Head of caudate nucleus (tissue), 42 donors: ENCODE data around the gene ZMAT5.
A peak's percentile ranks its signal among the peaks of the same experiment; 100 is the strongest.

Experiments used
- DNase-seq, 42 donors: peaks; one replicate each; pipeline versions ENCODE4 v3.0.0 to v3.0.0-alpha.2; 2020 to 2021; ENCODE audit warnings: mixed read lengths in 7 of 42
- intact Hi-C: fragments of 100-400 bp; cut with DNase I; formaldehyde crosslinking; loops from one replicate; pipeline ENCODE4 v1.15.0; 2022

The ZMAT5 gene

DNA sequence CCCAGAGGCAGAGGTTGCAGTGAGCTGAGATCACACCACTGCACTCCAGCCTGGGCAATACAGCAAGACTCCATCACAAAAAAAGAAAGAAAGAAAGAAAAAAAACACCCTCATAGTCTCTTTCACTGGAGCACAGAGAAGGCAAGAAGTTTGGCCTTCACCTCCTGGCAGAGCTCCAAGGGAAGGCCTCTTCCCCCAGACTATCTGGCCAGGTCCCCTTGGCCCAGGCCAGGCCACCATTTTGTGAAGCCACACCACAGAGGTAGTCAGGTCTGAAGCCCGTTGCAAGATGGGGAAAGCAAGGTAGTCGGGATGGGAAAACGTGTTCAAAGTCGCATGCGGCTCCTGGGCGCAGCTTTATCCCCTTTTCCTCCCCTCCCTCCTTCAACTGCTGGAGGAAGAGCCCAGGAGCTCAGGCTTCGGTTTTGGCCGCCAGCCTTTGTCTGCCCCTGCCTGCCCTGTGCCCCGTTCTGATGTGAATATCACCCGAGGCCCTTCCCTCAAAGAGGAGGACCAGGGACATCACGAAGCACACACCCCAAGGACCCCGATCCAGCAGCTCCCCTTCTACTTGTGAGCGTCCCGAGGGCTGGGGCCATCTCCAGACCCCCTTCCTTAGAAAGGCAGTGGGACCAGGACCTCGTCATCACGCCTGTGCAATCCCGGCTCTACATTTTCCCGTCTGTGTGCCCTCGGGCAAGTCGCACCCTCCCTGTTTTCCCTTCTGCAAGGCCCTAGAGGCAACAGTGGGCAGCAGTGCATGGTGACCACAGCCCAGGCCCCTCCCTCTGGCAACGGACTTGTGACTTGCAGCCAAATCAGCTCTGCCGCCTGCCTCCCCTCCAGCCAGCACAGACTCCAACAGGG, 29.3 kb downstream of the ZMAT5 start:
- peak in 30 of 42 donors; percentile 19 to 72 (median 36) for DNase-seq
- intact Hi-C loops = no loop called here

DNA sequence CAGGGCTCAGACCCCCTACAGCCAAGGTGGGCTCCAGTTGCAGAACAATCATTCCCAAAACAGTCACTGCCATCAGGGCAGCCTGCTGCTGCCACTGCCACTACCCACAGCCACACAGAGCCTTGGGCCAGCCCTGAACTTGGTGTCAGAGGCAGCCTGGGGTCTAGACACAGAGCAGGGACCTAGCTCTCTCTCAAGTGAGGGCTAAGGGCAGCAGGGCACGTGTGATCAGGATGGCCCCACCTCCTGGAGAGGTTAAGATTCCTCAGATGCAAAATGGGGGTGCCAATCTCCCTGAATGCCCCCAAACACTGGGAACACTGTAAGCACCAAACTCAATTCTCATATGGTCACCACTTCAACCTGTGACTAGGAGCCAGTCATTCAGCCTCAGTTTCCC, 31.4 kb downstream of the ZMAT5 start:
- intact Hi-C loops = no loop called here
- no peak for DNase-seq

DNA sequence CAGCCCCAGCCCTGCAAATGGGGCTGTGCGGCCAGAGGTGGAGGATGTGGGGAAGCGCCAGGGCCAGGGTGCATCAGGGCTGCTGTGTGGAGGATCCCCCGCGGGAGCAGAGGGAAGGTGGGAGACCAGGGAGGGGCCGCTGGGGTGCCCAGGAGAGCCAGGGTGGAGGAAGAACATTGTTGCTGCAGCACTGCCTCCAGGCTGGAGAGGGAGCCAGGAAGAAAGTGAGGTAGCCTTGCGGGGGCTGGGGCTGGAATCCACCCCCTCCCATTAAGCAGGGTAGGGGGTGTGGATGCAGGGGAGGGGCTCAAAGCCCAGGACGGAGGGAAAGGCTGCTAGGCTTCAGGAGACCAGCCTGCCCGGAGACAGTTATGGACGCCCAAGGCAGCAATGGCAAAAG, 32.0 kb downstream of the ZMAT5 start:
- peak in 3 of 42 donors; percentile 23 to 42 (median 24) for DNase-seq
- intact Hi-C loops = no loop called here

DNA sequence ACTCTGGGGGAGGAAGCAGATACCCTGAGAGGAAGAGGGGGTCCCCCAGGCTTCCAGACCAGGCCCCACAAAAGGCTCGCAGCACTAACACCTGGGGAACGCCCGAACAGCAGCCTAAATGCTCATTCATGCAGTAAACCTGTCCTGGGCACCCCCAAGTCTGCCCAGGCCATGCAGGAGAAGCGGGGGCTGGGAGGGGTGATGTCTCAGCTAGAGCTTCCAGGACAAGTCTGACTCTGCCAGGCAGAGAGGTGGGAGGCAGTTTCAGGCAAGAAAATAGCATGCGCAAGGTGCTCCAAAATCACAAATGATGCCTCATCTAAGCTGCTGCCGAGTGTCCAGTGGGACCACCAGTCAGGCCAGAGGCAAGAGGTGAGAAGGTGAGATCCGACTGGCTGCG, 32.4 kb downstream of the ZMAT5 start:
- peak in 34 of 42 donors; percentile 3 to 72 (median 42) for DNase-seq
- intact Hi-C loops = no loop called here

DNA sequence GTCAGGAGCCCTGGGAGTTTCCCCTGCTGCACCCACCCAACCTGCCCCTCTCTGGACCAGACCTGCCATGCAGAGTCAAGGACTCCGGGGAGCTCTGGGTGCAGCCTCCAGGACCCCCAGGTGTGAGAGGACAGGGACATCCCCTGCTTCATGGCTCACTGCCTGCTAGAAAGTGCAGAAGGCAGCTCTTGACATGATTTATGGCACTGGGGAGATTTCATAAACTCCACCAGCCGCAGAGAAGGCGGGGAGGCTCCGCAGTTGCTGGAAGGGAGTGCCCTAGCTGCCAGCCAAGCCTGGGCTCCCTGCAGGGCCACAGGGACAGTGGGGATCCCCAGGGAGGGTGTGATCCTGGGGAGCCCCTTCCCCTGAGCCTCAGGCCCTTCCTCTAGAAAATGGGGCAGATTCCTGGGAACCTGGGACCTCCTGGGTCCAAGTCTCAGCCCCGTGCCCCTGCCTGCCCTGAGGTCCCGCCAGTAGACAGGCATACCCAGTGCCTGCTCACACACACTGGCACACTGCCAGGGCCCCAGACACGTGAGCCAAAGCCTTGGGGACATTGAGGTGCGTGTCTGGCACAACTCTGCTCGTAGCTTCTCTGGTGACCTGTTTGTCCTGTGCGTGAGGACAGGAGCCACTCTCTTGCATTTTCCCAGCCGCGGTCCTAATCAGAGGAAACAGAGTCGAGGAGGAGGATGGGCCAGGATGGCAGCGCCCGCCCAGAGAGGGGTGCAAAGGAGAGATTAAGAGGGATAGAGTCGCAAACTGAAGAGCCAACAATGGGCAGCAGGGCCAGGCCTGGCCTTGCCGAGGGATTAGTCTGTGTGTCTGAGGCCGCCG, 33.2 kb downstream of the ZMAT5 start:
- DNase-seq = peak in 2 of 42 donors; percentile 20 to 26
- intact Hi-C loops = no loop called here

DNA sequence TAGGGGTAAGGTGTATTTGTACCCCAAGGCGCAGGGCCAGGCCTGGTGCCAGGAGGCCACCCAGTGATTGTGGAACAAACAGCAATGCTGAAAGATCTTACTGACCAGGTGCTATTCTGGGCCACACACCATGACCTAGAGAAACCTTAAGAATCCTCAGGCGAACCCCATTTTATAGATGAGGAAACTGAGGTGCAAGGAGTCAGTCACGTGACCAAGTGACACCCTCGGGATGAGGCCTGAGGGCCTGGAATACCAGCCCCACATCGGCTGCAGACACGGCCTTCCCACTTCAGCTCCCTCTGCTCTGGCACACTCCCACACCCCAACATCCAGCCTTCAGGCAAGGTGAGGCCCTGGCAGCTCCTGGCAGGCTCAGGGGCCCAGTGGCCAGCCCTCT, 33.9 kb downstream of the ZMAT5 start:
- intact Hi-C loops = no loop called here
- no peak for DNase-seq

DNA sequence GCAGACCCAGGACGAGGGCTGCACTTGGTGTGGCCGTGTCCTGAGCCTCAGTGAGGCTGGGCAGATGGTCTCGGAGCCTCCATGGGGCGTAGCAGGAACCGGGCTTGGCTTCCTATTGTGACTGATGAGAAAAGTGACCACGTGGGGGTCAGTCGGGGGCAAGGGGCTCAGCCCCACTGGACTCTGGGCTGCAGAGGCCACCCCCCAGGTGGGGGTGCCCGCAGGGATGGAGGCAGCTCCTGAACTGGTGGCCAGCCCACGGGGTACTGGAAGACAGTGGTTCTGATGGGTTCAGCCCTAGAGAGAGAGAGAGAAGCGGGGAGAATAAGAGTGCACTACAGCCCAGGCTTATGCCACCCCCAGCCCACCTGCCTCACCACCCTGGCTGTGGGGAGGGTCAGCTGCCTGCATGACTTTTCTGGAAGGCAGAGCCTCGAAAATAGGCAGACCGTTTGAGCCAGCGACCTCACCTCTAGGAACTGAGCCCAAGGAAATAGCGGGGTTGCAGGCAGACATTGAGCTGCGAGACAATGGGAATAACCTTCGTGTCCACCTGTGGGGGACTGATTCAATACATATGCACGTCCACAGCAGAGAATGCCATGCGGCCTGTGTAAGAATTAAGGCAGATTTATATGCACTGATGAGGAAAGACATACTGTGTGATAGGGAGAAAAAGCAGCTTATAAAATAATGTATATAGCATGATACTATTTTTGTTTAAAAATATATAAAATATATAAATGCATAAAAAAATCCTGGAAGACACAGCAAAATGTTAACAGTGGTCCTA, 35.6 kb downstream of the ZMAT5 start:
- intact Hi-C loops = no loop called here
- no peak for DNase-seq

DNA sequence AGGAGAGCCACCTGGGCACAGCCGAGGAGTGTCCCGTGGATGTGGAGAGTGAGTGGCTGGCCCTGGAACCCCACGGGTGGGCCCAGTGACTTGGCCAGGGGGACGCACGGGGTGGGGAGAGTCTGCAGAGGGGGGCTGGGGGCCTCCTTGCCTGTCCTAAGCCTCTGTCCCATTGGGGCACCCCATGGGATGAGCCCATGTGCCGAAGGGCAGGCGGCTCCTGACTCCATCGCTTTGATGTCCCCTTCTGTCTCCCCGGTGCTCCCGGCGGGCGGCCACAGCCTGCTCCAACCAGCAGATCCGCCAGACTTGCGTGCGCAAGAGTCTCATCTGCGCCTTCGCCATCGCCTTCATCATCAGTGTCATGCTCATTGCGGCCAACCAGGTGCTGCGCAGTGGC, 37.6 kb downstream of the ZMAT5 start:
- no peak for DNase-seq
- intact Hi-C loops = no loop called here

DNA sequence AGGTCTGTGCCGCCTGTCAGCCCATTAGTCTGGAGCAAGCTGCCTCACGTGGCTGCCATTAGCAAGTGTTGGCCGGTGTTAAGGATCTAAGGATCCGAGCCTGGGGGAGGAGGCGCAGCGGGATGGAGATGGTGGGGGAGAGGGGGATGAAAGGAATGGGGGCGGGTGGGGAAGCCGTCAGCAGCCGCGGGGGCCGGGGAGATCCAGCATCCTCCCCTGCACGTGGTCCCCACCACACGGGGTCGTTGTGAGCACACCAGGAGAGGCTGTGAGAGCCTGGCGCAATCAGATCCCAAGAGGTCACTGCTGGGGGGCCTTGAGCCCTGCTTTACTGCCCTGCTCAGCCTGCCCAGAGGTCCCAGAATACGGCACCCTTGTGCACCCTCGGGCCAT, 39.7 kb downstream of the ZMAT5 start:
- DNase-seq = peak in 26 of 42 donors; percentile 20 to 65 (median 40)
- intact Hi-C loops = no loop called here

DNA sequence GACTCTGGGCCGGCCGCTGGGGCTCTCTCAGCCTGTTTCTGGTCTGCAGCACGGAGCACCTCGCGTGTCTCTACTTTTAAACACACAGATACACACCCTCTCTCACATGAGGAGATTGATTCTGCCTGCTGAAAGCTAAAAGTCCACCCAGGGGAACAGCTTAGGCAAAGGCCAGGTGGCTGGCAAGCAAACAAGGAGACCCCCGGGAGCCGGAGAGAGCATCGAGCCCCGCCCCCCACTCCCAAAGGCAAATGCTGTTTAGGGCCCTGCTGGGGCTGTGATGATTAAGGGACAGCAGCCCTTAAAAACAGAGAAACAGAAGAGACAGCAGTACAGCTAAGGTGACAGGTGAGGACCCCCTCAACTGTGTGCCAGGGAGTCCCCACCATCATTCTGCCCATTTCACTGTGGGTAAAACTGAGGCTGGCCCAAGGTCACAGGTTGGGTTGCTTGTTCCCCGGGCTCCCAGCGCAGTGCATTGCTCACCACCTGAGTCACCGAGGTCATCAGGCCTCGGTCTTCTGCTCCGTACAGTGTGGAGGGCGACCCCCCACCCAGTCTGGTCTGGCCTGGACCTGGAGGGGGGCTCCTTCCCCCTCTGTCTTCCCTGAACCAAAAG, 40.2 kb downstream of the ZMAT5 start:
- intact Hi-C loops = no loop called here
- DNase-seq = no peak

DNA sequence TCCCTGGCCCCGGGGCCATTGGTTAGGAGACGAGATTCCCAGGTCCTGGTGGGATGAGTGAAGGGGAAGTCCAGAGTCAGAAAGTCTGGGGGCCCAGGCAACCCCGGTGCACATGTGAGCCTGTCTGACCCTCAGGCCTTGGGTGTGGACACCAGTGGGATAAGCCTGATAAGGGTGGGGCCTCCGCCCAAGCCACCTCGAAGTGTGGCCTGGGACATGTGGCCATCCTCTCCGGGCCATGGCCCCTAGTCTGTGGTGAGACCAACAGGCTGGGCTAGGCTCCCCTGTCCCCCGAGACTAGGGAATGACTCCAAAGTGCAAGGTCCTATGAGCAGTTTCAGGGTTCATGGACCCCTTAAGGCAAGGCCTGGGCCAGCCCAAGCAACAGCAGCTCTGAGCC, 40.7 kb downstream of the ZMAT5 start:
- no peak for DNase-seq
- intact Hi-C loops = no loop called here

DNA sequence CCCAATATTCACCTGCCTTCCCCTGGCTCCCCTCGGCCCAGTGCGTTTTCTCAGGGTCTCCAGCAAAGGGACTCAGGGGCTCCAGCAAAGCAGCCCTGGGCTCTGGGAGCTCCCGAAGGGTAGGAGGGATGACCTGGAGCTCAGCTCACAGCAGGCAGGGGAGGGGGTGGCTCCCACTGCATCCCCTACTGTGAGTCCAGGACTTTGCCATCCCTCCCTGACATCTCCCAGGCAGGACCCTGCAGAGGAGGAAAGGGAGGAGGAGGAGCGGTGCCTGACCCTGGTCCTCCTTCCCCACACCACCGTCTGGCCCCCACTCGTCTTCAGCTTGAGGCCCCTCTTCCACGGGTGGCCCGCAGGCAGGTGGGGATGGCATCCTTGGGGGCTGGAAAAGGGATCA, 42.0 kb downstream of the ZMAT5 start:
- intact Hi-C loops = no loop called here
- no peak for DNase-seq

DNA sequence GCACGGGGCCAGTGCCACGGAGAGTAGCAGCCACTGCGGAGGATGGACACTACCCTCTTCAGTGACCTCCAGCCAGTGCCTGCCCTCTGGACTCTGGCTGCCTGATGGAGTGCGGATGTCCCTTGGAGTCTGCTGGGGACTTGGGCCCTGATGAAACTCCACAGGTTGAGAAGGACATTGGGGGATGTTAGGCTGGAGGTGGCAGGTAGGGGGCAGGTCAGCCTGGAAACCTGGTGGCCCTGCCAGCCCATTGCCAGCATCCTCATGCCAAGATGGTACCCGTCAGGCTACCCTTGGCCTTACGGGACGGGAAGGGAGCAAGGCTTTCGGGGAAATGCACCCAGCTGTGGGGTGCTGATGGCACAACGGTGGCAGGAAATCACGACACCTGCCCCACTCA, 43.0 kb downstream of the ZMAT5 start:
- intact Hi-C loops = no loop called here
- DNase-seq = no peak

DNA sequence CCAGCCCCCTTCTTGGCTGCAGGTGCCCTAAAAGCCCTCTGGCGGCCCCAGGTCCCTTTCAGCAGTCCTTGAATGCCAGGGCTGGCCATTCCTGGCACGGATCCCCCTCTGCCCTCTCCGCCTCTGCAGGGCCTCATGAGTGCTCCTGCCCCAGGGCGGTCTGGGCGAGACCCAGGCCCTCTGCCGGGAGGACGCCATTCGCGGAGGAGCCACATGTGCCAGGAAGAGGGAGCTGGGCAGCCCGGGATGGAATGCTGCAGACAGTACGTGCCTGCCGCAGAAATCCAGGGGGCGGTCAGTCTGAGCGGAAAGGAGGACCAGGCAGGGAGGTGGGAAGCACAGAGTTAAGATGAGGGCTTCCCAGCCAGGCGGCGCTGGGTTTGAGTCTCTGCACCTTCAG, 44.2 kb downstream of the ZMAT5 start:
- DNase-seq = no peak
- intact Hi-C loops = no loop called here

DNA sequence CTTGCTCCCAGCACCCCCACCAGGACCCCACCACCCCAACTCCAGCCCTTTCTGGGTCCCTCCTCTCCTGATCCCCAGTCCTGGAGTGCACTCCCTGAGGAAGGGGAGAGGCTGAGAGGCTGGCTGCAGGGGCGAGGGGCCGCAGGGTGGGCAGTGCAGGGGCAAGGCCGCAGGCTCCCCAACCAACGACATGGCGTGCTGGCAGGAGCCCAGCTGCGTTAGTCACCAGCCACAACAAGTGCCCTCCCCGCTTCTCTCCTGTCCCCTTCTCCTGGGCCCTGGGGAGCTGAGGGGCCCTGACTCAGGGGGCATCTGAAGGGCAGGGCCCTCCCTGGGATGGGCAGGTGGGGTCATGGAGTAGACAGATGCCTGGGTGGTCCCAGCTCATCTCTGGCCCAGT, 44.7 kb downstream of the ZMAT5 start:
- intact Hi-C loops = no loop called here
- DNase-seq = no peak

DNA sequence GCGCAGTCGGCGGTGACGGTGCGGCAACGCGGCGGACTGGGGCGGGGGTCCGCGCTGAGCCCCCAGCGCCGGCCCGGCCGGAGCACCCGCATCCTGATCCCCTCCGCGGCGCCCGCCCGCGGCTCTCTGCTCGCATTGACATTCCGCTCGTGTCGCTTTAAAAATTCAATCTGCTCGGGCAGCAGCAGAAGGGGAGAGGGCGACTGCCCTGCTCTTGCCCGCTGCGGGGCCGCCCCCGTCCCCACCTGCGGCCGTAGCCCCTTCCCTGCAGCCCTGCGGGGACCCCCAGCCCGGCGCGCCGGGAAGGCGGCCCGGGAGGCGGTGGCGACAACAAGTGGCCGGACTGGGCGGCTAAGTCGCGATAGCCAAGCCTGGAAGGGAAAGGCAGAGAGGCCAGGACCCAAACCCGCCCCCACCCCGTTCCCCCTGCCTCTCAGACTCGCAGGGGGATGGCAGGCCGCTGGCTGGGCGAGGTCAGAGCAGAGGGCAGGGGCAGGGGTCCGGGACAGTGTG, 45.9 kb downstream of the ZMAT5 start:
- no peak for DNase-seq
- intact Hi-C loops = no loop called here

DNA sequence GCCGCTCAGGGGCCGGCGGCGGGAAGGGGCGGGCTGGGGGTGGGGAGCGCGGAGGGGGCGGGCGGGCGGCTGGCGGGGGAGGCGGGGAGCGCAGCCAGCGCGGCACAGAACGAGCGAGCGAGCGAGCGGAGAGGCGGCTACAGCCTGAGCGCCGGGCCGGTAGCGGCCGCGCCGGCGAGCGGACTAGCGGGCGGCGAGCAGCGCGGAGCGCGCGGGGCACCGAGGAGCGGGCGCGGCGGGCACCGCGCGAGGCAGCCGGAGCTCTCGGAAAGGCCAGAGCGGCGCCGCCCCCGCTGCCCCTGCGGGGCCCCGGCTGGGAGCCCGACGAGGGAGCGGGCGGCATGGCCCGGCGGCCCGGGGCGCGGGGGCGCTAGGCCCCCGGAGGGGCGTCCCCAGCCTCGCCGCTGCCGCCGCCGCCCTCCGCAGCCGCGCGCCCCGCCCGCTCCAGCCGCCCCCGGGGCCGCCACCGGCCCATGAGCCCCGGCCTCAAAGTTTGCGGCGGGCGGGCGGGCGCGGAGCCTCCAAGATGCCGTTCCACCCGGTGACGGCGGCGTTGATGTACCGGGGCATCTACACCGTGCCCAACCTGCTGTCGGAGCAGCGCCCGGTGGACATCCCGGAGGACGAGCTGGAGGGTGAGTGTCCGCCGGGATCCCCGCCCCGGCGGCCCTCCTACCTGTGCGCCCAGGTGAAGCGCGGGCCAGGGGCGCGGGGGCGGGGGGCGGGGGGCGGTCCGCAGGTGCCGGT, 46.7 kb downstream of the ZMAT5 start, which contains the start of gene CABP7:
Gene CABP7, plus strand, starts transcription at position 105 of the 747 bp plus-strand sequence. Its CDS starts 422 bp downstream, at position 527.
- intact Hi-C loops = no loop called here
- no peak for DNase-seq
